Cerebellar cortex (tissue), 1 donor: ENCODE data around the gene UBA52.
A peak's percentile ranks its signal among the peaks of the same experiment; 100 is the strongest.
"Not testable (repeated sequence)": the region's sequence is repeated elsewhere in the genome, so short reads cannot be mapped to it uniquely, and the experiment has no call there.

Source experiments
- DNase-seq: peaks from one replicate; pipeline ENCODE4 v3.0.0-alpha.2; 2015; ENCODE audit warnings: low spot score

Gene UBA52

DNA sequence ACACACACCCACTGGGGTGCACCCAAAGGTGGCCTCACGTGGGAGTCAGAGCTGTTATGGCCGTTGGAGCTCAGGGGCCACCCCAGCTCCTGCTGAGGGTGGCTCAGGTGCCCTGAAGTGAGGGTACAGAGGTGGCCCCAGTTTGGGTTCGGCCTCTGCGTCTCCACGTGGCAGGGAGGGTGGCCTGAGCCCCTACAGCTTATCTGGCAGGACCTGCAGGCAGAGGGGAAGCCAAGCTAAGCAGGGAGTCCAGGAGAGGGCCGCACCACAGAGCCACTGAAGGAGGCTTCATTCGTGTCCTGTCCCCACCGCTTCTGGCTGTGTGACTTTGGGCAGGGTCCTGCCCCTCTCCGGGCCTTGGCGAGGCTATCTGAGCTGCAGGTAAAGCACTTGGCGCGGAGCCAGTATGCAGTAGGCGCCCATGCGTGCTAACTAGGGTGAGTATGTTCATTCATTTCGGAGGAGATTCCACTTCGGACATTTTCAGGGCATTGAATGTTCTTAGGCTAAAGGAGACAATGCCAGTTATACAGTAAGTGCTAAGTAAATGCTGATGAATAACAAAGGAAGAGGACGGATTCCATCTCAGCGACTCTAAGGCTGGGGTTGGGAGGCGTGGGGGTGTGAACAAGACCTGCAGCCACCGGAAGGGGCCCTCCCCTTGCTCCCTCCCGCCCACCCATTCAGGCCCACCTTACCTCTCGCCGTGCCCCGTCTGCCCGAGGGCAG is 21.9 kb downstream of the UBA52 start:
- no peak for DNase-seq

DNA sequence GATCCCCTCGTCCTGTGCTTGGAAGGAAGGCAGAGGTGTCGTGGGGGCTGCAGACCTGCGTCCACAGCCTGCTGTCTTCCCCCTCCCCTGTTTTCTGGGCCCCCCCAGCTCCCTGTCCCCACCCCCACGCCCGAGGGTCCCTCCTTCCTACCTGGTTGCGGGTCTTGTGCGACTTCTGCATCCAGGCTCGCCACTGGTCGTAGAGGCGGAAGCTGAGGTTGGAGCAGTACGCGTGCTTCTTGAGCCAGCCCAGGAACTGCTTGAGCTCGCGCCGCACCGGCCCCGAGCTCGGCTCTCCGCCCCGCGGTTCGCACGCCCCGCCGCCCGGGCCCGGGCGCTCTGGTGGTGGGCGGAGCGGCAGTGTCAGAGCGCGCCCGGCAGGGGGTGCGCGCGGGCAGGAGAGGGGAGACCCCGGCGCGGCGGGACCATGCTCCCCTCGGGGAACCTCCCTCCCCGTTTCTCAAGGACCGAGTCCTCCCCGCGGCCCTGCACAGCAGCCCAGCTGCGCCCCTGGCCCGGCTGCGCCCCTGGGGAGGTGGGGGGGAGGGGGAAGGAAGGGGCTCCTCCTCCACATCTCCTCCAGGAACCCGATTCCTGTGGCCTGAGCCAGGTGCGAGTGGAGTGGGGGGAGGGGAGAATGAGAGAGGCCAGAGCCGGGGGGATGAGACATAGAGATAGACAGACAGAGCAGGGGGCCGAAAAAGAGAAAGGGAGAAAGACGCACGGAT is 22.6 kb downstream of the UBA52 start:
- DNase-seq: peak; percentile 67

DNA sequence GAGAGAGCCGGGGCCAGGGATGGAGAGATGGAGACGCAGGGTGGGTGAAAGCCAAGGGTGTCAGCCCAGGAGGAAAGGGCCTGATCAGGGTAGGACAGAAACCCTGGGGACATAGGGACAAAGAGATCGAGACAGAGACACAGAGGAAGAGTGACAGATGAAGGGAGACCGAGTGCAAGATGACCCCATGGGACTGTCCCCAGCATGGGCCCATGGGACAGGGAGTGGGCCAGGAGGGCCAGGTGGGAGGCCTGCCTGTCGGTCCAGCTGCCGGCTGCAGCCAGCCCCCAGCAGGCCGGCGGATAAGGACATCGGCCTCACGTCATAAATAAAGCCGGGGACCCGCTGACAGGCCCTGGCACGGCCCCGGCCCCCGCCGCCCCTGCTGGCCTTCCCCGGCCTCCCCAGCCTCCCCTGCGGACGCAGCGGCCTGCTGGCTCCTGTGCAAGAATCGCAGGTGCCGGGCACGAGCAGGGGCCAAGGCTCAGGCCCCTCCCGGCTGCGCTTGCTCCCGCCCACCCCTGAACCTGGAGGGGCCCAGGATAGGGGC is 23.2 kb downstream of the UBA52 start:
- no peak for DNase-seq

DNA sequence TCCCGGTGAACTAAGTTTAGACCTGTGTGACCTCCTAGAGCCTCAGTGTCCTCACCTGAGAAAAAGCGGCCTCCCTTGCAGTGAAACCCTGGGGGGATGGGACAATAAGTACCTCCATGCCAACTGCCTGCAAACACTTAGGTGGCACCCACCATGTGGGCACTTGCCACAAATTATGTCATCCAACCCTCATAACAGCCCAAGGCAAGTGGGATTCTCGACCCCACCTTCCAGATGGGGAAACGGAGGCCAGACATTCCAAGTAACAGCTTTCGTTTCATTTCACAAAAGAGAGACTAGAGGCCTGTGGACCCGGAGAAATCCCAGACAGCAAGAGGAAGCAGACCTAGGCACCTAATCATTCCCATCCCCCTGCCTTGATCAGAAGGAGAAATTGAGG is 23.8 kb downstream of the UBA52 start:
- no peak for DNase-seq

DNA sequence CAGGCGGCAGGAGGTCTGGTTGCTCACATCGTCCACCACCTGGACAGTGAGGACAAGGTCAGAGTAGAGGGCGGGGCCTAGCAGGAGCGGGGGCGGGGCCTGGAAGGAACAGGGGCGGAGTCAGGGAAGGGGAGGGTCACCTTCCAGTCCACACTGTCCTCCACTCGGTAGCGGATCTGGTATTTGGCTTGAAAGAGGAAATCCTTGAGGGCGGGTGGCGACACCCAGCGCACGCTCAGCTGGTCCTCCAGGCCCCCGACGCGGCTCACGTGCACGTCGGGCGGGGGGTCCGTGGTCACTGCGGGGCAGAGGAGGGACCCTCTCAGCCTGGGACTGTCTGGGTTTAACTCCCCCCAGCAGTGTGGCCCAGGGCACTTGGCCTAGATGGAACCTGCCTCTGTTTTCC is 25.1 kb downstream of the UBA52 start:
- peak; percentile 64 for DNase-seq

DNA sequence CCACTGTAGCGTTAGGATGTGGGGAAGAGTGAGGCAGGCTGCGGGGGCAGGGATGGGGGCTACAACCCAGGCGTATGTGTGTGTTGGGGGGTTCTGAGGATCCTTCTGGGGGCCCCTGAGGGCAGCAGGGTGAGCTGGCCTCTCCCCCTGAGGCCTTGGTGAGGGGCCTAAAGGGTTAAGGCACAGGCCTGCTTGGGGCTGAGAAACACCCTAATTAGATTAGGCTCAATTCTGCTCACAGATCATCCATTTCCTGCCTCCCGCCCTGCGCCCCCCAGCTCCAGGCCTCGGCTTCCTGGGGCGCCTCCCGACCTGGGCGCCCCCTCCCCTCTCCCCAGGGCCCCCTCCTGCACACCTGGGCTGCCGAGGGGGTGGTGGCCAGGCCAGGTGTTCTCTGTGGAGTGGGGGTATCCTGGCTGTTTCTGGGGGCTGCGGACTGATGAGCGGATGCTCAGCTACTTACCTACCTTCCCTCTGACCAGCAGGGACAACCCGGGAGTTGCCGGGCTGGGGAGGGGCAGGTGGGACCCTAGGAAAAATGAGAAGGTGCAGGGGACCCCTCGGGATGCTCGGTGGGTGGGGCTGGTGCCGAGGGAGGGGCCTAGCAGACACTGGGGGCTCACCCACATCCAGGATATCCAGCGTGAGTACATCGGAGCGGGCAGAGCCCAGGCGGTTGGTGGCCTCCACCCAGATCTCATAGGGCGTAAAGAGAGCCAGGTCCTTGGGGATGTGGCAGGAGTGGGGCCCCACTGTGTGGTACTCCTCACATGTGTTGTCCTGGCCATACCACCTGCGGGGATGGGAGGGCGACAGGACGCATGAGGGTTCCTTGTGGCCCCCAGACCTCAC is 26.4 kb downstream of the UBA52 start:
- no peak for DNase-seq

DNA sequence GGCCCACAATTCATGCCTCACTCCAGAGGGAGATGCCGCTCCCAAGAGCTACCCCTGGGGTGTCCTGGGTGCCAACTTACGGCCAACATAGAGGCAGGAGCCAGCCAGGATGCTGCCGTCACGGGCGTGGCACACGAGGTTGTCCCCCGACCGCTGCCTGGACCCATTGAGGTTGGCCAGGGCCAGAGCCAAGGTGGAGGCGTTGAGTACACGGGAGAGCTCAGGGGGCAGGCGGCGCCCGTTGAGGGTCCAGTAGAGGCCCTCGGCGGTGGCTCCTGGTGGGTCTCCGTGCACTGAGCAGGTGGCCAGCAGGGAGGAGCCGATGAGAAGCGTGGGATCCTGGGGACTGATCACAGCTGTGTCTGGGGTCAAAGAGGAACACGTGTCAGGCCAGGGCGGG is 27.8 kb downstream of the UBA52 start:
- no peak for DNase-seq

DNA sequence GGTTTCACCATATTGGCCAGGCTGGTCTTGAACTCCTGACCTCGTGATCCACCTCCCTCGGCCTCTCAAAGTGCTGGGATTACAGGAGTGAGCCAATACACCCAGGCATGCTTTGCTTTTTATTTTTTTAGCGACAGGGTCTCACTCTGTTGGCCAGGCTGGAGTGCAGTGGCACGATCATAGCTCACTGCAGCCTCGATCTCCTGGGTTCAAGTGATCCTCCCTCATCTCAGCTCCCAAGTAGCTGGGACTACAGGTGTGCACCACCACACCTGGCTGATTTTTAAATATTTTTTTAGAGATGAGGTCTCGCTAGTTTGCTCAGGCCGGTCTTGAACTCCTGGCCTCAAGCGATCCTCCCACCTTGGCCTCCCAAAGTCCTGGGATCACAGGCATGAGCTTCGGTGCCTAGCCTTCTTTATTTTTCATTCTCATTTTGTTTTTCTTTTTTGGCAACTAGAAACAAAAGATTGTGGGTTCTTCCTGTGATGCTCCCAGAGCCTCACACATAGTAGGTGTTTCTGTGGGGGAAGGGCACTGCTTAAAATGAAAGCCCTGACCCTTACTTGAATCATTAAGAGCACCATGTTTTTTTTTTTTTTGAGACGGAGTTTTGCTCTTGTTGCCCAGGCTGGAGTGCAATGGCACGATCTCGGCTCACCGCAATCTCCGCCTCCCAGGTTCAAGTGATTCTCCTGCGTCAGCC is 29.2 kb downstream of the UBA52 start:
- DNase-seq: not testable (repeated sequence)

DNA sequence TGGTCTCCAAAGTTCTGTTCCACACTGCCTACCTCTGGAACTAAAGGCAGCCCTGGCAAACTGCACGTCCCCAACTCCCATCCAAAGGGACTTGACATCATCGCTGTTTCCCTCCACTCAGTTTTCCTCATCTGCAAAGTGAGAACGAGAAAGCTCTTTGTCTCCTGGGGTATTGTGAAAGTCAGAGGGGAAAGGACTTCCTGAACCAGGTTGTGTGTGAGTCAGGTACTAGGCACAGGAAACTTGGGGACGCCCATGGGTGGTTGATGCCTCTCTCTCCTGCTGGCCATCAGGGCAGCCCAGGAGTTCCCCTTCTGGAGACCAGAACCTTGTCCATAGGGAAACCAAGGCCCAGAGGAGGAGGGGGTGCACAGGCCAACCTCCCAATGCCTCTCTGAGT is 30.2 kb downstream of the UBA52 start:
- DNase-seq: no peak

DNA sequence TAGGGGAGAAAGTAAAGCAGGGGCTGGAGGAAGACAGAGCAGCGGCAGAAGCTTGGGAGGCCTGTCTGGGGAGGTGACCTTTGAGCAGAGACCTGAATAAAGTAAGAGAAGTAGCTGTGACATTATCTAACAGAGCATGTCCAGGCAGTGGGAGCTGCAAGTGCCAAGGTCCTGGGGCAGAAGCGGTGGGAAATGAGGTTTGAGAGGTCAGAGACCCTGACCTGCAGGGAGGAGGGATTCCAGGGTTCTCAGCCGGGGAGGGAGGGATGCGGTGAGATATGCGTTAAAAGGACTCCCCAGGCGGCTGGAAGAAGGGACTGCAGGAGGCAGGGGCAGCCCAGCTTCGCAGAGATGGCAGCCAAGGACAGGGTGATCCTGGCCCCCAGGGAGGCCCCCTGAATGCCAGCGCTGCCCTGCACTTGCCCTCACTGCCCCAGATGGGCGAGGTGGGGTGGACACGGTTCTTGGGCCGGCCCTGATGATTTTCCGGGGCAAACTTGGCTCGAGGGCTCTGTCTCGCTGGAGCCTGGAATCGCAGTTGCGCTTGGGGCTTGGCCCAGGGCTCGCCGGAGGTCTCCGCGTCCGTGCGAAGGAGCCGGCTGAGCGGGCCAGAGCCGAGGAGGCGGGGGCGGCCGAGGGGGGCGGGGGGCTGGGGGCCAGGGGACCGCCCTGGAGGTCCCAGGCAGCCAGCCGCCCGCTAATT is 31.7 kb downstream of the UBA52 start:
- peak; percentile 55 for DNase-seq

DNA sequence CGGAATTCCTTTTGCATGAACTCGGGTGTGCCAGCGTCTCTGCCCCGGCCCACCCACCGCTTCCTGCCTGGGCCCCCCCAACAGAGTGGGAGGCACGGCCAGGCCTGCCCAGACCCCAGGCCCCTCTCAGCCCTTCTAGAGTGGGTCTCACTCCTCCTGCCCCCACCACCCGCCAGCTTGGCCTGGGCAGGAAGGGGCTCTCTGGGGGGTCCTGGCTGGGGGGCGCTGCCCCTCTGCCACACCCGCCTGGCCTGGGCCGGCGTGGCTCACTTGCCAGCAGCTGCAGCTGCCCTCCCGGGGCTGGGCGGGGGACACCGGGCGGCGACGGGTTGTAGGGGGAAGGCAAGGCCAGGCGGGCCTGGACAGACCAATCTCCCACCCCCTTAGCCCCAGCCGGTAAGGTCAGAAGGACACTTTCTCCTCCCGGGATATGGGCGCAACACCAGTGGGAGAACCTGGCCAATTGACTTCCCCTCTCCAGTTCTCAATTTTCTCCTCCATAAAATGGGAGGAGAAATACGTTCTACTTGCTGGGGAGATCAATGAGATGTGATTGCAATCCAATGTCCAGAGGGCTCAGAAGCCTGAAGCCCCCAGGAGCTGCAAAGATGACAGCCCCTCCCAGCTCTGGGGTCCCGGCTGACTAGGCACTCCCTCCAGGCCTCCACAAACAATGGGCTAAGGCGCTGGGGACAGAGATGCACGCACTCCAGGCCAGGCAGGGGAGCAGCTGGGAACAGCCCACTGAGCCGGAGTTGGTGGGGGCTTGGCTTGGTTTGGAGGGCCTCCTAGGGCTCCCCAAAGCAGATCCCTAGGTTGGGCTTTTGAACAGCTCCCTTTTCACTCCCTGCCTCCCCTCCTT is 32.5 kb downstream of the UBA52 start:
- no peak for DNase-seq

DNA sequence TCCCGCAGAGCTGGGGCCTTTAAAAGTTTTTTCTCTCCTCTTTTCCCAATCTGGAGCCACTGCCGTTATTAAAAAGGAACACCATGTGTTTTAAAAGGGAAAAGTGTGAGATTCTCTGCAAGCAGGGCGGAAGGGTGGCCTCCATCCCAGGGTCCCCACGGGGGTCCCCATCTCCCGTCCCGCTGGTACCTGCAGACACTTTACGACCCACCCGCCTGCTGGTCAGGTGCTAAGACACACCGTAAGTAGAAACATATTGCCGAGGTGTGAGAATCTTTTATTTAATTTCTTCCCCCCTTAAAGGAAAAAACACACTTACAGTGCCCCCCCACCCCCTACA is 33.1 kb downstream of the UBA52 start:
- no peak for DNase-seq

DNA sequence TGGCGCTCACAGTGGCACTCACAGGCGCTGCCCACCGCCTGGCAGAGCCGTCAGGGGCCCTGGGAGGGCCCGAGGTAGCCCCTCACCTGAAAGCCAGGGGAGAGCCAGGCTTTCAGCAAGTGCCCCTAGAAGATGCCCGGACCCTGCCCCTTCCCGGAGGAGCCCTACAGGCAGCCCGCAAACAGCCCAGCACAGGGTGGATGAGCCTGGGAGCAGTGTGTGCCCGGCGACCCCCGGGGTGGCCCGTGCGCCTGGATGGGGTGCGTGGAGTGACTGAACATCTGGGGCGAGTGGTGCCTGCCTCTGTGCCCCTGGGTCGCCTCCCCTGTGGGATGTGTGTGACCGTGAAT is 33.5 kb downstream of the UBA52 start:
- no peak for DNase-seq

DNA sequence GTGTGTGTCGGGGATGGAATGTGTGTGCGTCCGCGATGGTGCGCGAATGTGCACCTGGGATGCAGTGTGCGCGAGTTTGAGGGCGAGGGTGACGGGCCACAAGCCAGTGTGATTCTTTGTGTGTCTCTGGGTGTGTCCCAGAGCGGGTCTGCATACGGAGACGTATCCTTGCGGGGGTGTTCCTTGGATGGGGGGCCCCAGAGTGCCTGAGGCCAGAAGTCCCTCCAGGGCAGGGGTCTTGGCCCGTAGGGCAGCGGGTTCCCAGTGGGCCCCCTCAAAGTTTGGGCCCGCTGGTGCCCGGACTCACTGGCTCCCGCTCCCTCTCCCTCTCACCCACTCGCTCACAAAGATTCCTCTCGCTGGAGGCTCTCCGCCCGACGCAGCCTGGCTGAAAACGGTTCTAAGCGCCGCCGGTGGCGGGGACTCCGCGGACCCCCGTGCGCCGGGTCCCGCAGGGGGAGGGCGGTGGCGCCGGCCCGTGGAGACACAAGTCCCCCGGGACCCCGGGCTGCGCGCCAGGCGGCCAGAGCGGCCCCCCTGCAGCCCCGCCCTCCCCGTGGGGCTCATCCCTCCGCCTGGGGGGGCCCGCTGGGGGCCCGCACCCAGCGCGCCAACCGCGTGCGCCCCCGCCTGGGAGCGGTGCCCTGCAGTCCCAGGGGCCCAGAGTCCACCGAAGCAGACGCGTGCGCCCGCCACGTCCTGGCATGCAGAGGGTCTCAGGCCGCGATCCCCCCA is 34.1 kb downstream of the UBA52 start:
- no peak for DNase-seq

DNA sequence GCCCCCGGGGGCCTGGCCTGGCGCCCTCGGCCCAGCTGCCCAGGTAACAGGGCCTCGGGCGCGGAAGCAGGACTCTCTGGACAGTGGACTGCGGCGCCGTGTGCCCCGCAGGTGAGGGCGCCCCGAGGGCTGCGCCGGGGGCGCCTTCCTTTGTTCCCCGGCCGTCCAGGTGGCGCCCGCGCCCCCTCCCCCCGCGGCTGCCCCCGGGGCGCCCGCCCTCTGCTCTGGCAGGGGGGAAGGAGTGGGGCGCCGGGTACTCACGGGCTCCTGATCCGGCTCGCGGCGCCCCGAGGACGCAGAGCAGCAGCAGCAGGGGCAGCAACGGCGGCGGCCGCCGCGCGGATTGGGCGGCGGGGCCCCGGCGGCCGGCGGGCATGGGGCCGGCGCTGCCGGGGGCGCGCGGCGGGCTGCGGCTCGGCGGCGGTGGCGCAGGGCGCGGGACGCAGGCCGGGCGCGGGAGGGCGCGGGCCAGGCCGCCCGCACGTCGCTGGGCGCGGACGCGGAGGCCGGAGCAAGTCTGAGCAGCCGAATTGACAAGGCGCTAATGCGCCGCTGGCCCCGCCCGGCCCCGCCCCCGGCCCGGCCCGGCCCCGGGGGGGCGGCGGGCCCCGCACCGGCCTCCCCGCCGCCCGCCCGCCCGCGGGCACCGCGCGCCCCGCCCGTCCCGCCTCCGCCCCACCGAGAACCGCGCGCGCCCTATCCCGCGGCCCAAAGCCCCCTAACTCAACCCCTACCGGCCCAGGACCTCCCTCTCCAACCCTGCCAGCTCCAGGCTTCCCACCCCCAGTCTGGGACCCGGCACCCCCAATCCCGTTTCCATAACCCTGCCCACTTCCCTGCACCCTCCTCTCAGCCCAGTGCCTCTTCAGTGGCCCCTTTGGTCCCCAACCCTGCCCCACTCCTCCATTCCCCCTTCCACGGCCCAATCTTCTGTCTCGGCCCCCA is 34.9 kb downstream of the UBA52 start, which contains the start of gene CRLF1:
CRLF1 (minus strand) TSS at position 519 of the 945 bp plus-strand sequence; CDS start at position 376, 143 bp downstream.
- no peak for DNase-seq

DNA sequence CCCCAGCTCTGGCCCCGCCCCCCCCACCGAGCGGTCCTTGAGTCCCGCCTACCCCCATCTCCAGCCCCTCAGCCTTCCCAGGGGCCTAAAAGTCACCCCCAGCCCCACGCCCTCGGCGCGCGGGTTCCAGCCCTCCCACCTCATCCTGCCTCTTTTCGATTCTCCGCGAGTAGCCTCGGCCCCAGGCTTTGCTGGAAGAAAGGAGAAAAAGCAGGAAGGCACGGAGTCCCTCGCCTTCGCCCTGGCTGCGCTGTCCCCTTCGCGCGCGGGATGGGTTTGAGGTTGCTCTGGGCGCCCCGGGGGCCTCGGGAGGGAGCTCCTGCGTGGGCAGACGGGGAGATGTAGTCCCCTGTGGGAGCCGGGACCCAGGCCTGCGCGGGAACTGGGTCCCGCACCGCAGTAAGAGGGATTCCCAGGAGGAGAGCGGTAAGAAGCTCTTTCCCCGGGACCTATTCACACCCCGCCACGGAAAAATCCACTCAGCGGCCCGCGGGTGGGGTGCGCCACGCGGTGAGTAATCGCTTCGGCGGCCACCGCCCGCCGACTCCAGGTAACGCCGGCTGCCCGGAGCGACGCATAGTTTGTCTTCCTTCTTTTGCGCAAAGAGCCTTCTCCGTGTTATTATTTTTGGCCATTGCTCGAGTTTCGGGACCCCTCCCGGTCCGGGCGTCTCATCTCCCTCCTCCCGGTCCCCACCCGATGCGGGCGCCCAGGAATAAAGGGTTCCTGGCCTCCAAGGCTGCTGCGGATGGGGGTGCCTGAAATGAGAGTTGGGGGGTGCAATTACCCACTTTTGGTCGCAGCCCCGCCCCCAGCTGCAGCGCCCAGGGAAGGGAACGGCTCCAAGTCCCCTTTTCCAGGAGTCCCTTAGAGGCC is 35.8 kb downstream of the UBA52 start:
- no peak for DNase-seq

DNA sequence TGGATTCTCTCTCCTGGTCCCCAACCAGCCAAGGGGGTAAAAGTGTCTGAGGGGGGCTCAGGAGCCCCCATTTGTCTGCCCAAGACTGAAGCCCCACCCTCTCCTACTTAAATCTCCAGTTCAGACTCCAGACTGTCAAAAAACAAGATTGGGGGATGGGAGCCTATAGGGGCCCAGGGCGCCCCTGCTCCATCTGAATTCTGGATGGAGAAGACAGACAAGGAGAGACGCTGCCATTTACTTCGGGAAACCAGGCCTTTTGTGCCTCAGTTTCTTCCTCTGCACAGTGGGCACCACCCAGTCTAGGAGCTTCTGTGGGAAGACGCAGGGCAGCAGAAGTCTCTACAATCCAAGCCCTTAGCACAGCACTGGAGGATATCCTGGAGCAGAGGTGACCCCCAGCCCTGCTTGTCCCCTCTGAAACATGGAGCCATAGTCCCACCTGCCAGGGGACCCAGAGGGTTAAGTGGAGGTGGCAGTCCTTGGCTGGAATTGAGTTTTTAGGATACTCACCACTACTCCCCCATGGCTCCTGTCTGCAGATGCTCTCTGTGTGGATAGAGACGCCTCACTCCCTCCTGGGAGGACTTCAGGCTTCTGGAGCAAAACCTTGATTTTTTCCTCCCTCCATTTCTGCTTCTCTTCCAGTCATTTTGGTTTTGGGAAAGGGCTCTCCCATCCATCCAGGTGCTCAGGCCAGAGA is 36.6 kb downstream of the UBA52 start:
- no peak for DNase-seq
